Fibroblast of the aortic adventitia (primary cell): ENCODE measurements around the gene BHLHA15. TPM values are rescaled to one million over a fixed set of nuclear protein-coding genes. Genes with fewer than 3 reads are reported as not detected.

Experiments
- DNase-seq: peaks from one replicate; pipeline ENCODE4 v3.0.0-alpha.2; 2010; ENCODE audit warnings: low read depth
- H3K4me3 ChIP-seq: 2 replicates; pipeline ENCODE4 v1.5.1; 2011; ENCODE audit warnings: low read depth, mild to moderate bottlenecking, control low read depth, low read length, moderate library complexity
- total RNA-seq: library from RNA; depleted of rRNA; stranded (reverse); fragments of >200 nt; gene quantifications from 2 replicates; pipeline ENCODE4 v1.2.3, GENCODE V29; 2012; ENCODE audit warnings: low replicate concordance
- TF ChIP-seq, protein P1 (sequence below): IDR thresholded peaks from 2 replicates; pipeline ENCODE4 v1.5.1; 2011; ENCODE audit warnings: mild to moderate bottlenecking, low read length, control low read depth, inconsistent platforms; ENCODE audit not compliant: insufficient read depth

Gene BHLHA15
- total RNA-seq, 1 donor = not detected

DNA sequence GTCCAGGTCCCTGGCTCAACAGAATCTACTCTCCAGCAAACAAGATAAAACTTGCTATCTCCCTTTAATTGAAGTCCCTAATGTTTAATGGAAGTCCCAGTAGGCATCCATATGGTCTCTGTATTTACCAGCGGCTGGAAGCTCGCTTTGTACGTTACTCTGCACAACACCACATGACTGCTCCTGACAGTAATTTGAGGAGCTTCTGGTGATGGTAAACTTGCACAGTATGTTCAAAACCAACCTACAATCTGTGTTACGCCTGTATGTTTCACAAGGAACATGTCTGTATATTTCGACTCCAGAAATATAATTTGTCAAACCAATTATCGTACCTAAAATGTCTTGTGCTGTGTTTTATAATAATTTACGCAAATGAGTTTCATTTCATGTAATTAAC lies 45.2 kb downstream of the BHLHA15 start:
- no peak overlapping the region for H3K4me3 ChIP-seq
- TF ChIP-seq, protein P1, sequence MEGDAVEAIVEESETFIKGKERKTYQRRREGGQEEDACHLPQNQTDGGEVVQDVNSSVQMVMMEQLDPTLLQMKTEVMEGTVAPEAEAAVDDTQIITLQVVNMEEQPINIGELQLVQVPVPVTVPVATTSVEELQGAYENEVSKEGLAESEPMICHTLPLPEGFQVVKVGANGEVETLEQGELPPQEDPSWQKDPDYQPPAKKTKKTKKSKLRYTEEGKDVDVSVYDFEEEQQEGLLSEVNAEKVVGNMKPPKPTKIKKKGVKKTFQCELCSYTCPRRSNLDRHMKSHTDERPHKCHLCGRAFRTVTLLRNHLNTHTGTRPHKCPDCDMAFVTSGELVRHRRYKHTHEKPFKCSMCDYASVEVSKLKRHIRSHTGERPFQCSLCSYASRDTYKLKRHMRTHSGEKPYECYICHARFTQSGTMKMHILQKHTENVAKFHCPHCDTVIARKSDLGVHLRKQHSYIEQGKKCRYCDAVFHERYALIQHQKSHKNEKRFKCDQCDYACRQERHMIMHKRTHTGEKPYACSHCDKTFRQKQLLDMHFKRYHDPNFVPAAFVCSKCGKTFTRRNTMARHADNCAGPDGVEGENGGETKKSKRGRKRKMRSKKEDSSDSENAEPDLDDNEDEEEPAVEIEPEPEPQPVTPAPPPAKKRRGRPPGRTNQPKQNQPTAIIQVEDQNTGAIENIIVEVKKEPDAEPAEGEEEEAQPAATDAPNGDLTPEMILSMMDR = no peak
- DNase-seq = no peak

- DNase-seq = no peak
- H3K4me3 ChIP-seq = no peak overlapping the region
- TF ChIP-seq, protein P1 = no peak
Measured at GRCh38 chr7:98257701-98258100, 46.5 kb downstream of the BHLHA15 start.

Other genes with a start within 250 kb of the BHLHA15 start
- not detected in 2 replicates for gene OCM2, start 221.2 kb upstream of the BHLHA15 start, total RNA-seq
- gene LMTK2, start 104.6 kb upstream of the BHLHA15 start, total RNA-seq = 9.8 and 10.8 TPM in 2 replicates
- gene TECPR1, start 40.8 kb downstream of the BHLHA15 start, total RNA-seq = 11.7 and 13.0 TPM in 2 replicates
- gene BRI3, start 70.2 kb downstream of the BHLHA15 start, total RNA-seq = 22.5 and 105 TPM in 2 replicates
- 1.1 and 2.8 TPM in 2 replicates for gene BAIAP2L1, start 189.7 kb downstream of the BHLHA15 start, total RNA-seq